ENCODE measurements around the gene ITGAE.
"Not testable (repeated sequence)": the region's sequence is repeated elsewhere in the genome, so short reads cannot be mapped to it uniquely, and the experiment has no call there.

Gene ITGAE

GRCh38 chr17:3800362-3801271, at the start of gene ITGAE:
Gene ITGAE, minus strand, starts transcription at chr17:3801188. Its CDS starts 44 bp downstream, at chr17:3801144.
- no peak for DNase-seq

GRCh38 chr17:3848229-3848835, 47.3 kb upstream of the ITGAE start:
- no peak for DNase-seq

GRCh38 chr17:3847165-3847670, 46.2 kb upstream of the ITGAE start:
- DNase-seq: no peak

GRCh38 chr17:3846437-3847164, 45.6 kb upstream of the ITGAE start:
- DNase-seq: no peak

GRCh38 chr17:3845621-3846436, 44.8 kb upstream of the ITGAE start, which contains the start of gene NCBP3:
Gene NCBP3, minus strand, starts transcription at chr17:3846246. Its CDS starts 23 bp downstream, at chr17:3846223.
- DNase-seq: peak; percentile 89

GRCh38 chr17:3845291-3845620, 44.3 kb upstream of the ITGAE start:
- DNase-seq: peak; percentile 3

- DNase-seq: not testable (repeated sequence)
These were observed 43.6 kb upstream of the ITGAE start for GRCh38 chr17:3844556-3844955.

GRCh38 chr17:3843935-3844516, 43.0 kb upstream of the ITGAE start:
- peak; percentile 49 for DNase-seq

GRCh38 chr17:3838206-3838605, 37.2 kb upstream of the ITGAE start:
- DNase-seq: no peak

GRCh38 chr17:3836551-3836950, 35.6 kb upstream of the ITGAE start:
- DNase-seq: no peak

GRCh38 chr17:3835410-3836229, 34.6 kb upstream of the ITGAE start:
- DNase-seq: no peak

- DNase-seq: no peak
These were observed 33.8 kb upstream of the ITGAE start for GRCh38 chr17:3834811-3835210.

GRCh38 chr17:3828852-3829232, 27.9 kb upstream of the ITGAE start:
- no peak for DNase-seq

- no peak for DNase-seq
These were observed 27.3 kb upstream of the ITGAE start for GRCh38 chr17:3828151-3828851.

GRCh38 chr17:3827124-3827773, 26.3 kb upstream of the ITGAE start:
- DNase-seq: peak; percentile 69

- no peak for DNase-seq
These were observed 25.2 kb upstream of the ITGAE start for GRCh38 chr17:3826191-3826590.

- no peak for DNase-seq
These were observed 20.1 kb upstream of the ITGAE start for GRCh38 chr17:3821101-3821500.

- DNase-seq: no peak
These were observed 17.8 kb upstream of the ITGAE start for GRCh38 chr17:3818786-3819185.

- no peak for DNase-seq
These were observed 17.0 kb upstream of the ITGAE start for GRCh38 chr17:3817851-3818605.

Data from activated CD4-positive, alpha-beta T cell treated with anti-CD3 and anti-CD28 coated beads, Interleukin-2, amount 50 U/mL, for 1 hour (primary cell).